ENCODE results near the gene RPL22.

RPL22 gene

GRCh38 chr1:6246497-6247467 is 47.4 kb upstream of the RPL22 start:
- Histone ChIP-seq H3K9ac (ENCODE audit: low read length) (no peak overlapping the region), H3K4me2 (ENCODE audit: low read length) (peak overlapping the region; percentile 73), H3K4me3 (ENCODE audit: low read length) (peak overlapping the region; percentile 77)

GRCh38 chr1:6245869-6246496 is 46.6 kb upstream of the RPL22 start:
- no peak overlapping the region for H2AFZ ChIP-seq (ENCODE audit: low read depth, low read length)
- peak overlapping the region; percentile 77 for H3K4me3 ChIP-seq (ENCODE audit: low read length)
- H3K27me3 ChIP-seq (ENCODE audit: low read depth, low read length): no peaks in the 10 kb centered on the region
- no peaks in the 10 kb centered on the region for H3K79me2 ChIP-seq (ENCODE audit: low read length)
- peaks cover 4% of the 10 kb centered on the region; the same call in 1 of the 2 replicates for H3K4me1 ChIP-seq (ENCODE audit: low read length)
- TF ChIP-seq CTCF (IDR thresholded peaks at IDR 0.05; ENCODE audit: low read depth, low read length) (no peak), EZH2phosphoT487 (IDR thresholded peaks at IDR 0.05; ENCODE audit: low read depth) (no peak)
- no peaks in the 10 kb centered on the region for H3K36me3 ChIP-seq (replicated peaks; ENCODE audit: low read depth, low read length)
- H3K9ac ChIP-seq (ENCODE audit: low read length): no peak overlapping the region
- H4K20me1 ChIP-seq (ENCODE audit: insufficient read depth, low read length): no peaks in the 10 kb centered on the region
- no peaks in the 10 kb centered on the region for H3K9me3 ChIP-seq (ENCODE audit: insufficient read depth, low read length)
- H3K4me2 ChIP-seq (ENCODE audit: low read length): peak overlapping the region; percentile 73
- no peak overlapping the region for H3K27ac ChIP-seq (ENCODE audit: low read length)

More at GRCh38 chr1:6246497-6247467, 47.4 kb upstream of the RPL22 start:
- H3K4me1 ChIP-seq (ENCODE audit: low read length): peaks cover 4% of the 10 kb centered on the region; the same call in 1 of the 2 replicates
- no peaks in the 10 kb centered on the region for H3K36me3 ChIP-seq (replicated peaks; ENCODE audit: low read depth, low read length)
- TF ChIP-seq EZH2phosphoT487 (IDR thresholded peaks at IDR 0.05; ENCODE audit: low read depth): no peak
- TF ChIP-seq CTCF (IDR thresholded peaks at IDR 0.05; ENCODE audit: low read depth, low read length): peak; percentile 67
- no peak overlapping the region for H3K27ac ChIP-seq (ENCODE audit: low read length)
- H3K27me3 ChIP-seq (ENCODE audit: low read depth, low read length): no peaks in the 10 kb centered on the region
- H2AFZ ChIP-seq (ENCODE audit: low read depth, low read length): no peak overlapping the region
- H3K79me2 ChIP-seq (ENCODE audit: low read length): no peaks in the 10 kb centered on the region
- H3K9me3 ChIP-seq (ENCODE audit: insufficient read depth, low read length): no peaks in the 10 kb centered on the region
- no peaks in the 10 kb centered on the region for H4K20me1 ChIP-seq (ENCODE audit: insufficient read depth, low read length)

GRCh38 chr1:6245086-6245868 is 45.9 kb upstream of the RPL22 start:
- Histone ChIP-seq H3K36me3 (replicated peaks; ENCODE audit: low read depth, low read length) (no peaks in the 10 kb centered on the region), H3K27ac (ENCODE audit: low read length) (no peak overlapping the region), H3K27me3 (ENCODE audit: low read depth, low read length) (no peaks in the 10 kb centered on the region), H3K79me2 (ENCODE audit: low read length) (no peaks in the 10 kb centered on the region), H4K20me1 (ENCODE audit: insufficient read depth, low read length) (no peaks in the 10 kb centered on the region), H3K9ac (ENCODE audit: low read length) (no peak overlapping the region), H2AFZ (ENCODE audit: low read depth, low read length) (no peak overlapping the region), H3K4me2 (ENCODE audit: low read length) (peak overlapping the region; percentile 73), H3K4me3 (ENCODE audit: low read length) (peak overlapping the region; percentile 77), H3K9me3 (ENCODE audit: insufficient read depth, low read length) (no peaks in the 10 kb centered on the region), H3K4me1 (ENCODE audit: low read length) (peaks cover 4% of the 10 kb centered on the region; the same call in 1 of the 2 replicates)
- TF ChIP-seq CTCF (IDR thresholded peaks at IDR 0.05; ENCODE audit: low read depth, low read length) (peak; percentile 52), EZH2phosphoT487 (IDR thresholded peaks at IDR 0.05; ENCODE audit: low read depth) (no peak)

Data from OCI-LY3 (cell line).